Ammon's horn (tissue), 1 donor: ENCODE results near the gene LYPD3.
"Not testable (repeated sequence)": the region's sequence is repeated elsewhere in the genome, so short reads cannot be mapped to it uniquely, and the experiment has no call there.

ENCODE experiments used
- DNase-seq: peaks from one replicate; pipeline ENCODE4 v3.0.0-alpha.2; 2016; ENCODE audit warnings: low spot score

Gene LYPD3

DNA sequence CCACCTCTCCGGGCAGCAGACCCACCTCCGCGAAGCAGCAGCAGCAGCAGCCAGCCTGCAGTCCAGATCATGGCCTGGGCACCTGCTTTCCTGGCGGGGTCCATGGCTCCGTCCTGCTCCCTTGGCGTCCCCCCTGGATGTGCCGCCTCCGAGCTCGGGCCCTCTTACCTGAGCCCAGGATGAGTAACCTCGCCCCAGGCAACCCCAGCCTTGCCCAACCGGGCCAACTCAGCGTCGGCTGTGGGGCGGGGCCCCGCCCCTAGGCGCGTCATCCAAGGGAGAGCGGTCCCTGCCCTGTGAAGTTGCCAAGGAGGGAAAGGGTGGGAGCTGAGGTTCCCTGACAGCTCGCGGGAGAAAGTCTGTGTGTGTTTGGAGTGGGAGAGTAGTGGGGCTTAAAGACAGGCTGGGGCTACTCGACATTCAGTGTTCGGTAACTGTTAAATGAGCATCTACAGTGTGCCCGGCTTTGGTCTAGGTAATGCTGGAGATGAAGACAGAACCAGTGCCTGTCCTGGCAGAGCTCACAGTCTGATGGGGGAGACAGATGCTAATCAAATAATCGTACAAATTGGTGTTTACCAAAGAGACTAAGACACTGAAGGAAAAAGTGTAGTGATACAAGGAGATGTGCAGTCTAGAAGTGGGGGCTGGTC, at the start of gene LYPD3:
Gene LYPD3 (minus strand): TSS at position 141 of the 653 bp plus-strand sequence. CDS start 37 bp downstream, at position 104.
- no peak for DNase-seq

DNA sequence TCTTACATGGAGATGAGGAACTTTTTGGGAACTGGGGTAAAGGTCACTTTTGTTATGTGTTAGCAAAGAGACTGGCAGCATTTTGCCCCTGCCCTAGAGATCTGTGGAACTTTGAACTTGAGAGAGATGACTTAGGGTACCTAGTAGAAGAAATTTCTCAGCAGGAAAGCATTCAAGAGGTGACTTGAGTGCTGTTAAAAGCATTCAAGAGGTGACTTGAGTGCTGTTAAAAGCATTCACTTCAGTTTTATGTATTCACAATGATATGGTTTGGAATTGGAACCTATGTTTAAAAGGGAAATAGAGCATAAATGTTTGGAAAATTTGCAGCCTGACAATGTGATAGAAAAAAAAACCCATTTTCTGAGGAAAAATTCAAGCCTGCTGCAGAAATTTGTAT, 47.0 kb upstream of the LYPD3 start:
- not testable (repeated sequence) for DNase-seq

DNA sequence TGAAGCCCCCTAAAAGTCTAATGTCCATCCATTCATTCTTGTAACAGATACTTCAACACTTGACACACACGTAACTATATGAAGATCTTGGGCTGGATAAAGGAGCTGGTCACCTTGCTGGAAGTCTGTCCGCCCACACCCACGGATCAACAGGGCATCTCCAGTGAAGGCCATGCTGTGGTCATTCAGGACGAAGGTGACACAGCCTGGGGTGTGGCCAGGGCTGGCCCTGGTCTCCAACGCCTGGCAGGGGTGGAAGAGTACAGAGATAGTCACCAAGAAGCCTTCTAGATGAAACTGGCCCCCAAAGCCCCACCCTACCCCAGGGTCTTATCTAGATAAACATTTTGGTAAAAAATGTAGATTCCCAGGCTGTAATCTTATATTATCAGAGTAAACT, 45.9 kb upstream of the LYPD3 start:
- DNase-seq, result no peak

GRCh38 chr19:43510713-43511112, 45.3 kb upstream of the LYPD3 start:
- DNase-seq, result no peak

DNA sequence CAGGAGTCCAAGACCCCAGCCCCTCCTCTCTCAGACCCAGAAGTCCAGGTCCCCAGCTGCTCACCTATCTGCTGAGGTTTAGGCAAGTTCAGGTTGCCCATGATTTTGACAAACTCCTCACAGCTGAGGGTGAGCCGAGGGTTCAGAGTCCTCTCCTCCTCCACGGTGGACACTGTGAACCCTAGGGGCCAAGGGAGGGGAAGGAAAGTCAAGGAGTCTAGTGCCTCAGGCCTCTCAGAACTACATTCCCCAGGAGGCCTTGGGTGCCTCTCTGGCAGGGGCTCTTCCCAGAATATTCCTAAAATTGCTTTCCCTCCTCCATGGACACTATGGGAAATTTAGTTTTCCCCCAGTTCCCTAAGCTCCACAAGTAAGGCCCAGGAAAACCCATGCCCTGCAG, 42.5 kb upstream of the LYPD3 start:
- DNase-seq, result no peak

DNA sequence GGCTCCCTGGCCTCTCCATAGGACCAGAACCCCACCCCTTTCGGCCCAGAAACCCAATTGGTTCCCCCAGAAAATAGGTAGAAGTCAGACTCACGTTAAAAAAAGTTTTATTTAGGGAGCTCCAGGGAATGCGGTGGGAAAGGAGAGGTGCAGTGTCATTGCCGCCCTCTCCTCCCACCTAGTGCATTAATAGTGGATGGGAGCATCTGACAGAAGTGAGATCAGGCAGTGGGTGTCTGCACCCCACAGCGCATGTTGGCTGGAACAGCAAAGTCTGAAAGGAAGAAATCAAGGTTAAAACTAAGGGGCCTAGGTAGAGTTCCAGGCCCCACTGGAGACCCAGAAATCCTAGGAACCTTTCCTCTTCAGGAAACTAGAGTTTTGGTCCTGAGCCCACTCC, 41.2 kb upstream of the LYPD3 start:
- no peak for DNase-seq

DNA sequence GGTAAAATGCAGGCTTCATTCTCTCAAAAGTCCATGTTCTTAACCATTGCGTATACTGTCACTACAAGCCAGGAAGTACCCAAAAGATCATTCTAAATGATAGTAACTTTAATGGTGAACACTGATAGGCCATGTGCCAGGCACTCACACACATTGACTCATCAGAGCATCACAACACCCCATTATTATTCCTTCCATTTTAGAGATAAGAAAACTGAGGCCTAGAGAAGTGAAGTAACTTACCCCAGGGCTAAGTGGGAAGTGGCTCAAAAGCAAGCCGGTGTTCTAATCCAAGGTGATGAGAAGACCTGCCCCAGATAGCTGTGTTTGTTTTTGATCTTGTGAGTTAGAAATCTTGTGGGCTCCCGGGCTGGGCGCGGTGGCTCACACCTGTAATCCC, 40.5 kb upstream of the LYPD3 start:
- no peak for DNase-seq

DNA sequence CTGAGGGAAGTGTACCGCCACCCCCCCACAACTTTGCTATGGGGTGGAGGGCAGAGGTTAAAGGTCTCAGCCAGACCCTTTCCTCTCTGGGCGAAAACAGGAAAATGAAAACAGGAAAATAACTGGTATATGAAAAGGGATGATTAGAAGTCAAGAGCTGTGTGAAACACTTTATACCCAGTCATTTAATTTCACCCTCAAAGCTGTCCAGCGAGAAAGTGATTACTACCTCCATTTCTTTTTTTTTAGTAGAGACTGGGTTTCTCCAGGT, 39.7 kb upstream of the LYPD3 start:
- DNase-seq, result no peak

DNA sequence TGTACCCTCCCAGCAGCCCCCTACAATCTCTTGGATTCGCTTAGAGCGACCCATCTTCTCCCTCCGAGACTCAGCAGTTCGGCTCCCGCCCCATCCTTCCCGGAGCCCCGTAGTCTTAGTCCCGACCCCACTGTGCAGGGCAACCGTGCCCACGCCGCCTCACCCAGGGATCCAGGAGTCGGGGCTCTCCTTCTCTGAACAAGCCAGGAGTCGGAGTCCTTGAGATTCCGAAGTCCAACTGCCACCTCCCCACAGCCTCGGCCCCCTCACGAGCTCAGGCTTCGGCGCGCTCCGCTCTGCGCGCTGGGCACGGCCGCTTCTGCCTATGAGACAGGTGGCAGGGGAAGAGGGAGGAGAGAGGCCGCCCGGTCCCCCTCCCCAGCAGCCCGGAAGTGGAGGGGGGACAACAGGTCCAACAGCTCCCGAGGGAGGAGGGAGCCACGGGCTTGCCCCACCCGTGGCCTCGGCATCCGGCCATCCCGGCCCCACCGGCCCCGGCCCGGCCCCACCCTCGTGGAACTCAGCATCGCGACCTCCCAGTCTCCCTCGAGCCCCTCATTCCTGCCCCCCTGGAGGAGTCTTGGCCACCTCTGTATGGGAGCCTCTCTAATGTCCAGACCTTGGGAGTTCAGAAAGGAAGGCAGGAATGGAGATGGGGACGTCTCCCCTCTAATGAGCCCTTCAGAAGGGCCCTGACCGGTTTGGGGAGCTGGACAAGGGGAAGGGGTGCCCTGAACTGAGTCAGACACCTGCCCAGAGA, 39.2 kb upstream of the LYPD3 start, which contains the start of gene PHLDB3:
Gene PHLDB3 (minus strand): TSS at position 321 of the 760 bp plus-strand sequence. CDS start 628 bp downstream, outside the sequence.
- peak; percentile 39 for DNase-seq

- DNase-seq, result peak; percentile 97
These were observed 38.4 kb upstream of the LYPD3 start for GRCh38 chr19:43503501-43504425.

DNA sequence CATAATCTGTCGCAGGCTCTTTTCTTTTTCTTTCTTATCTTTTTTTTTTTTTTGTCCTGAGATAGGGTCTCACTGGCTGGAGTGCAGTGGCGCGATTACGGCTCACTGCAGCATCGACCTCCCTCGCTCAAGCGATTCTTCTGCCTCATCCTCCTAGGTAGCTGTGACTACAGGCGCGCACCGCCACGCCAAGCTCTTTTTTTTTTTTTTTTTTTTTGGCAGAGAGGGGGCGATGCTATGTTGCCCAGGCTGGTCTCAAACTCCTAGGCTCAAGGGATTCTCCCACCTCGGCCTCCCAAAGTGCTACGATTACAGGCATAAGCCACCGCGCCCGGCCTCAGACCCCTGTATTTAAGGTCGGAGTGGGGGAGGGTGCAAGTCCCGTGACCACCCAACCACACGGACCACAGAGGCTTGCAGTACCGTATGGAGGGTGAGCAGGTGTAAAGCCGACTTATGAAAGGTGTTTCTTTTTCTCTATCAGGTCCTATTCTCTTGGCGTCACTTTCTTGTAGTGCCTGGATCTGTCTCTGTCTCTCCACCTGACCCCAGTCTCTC, 37.1 kb upstream of the LYPD3 start:
- no peak for DNase-seq

- DNase-seq, result no peak
These were observed 36.4 kb upstream of the LYPD3 start for GRCh38 chr19:43501661-43502418.

DNA sequence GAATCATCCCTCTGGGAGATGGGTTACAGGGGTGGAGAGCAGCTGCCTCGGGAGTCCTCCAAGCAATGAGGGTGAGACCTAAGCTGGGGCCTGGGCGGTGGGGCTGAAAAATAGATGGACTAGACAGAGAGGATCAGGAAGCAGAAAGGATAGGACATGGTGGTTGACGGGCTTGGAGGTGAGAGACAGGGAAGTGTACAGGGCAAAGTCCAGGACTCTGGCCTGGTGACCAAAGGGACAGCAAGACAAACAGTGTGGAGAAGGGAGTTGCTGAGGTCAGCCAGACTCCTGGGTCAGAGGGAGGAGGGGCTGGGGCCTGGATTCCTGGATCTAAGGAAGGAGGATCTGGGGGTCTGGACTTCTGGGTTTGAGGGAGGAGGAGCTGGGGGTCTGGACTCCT, 33.6 kb upstream of the LYPD3 start:
- DNase-seq, result no peak

GRCh38 chr19:43498233-43498842, 32.9 kb upstream of the LYPD3 start:
- DNase-seq, result no peak

- no peak for DNase-seq
These were observed 31.6 kb upstream of the LYPD3 start for GRCh38 chr19:43496960-43497359.

DNA sequence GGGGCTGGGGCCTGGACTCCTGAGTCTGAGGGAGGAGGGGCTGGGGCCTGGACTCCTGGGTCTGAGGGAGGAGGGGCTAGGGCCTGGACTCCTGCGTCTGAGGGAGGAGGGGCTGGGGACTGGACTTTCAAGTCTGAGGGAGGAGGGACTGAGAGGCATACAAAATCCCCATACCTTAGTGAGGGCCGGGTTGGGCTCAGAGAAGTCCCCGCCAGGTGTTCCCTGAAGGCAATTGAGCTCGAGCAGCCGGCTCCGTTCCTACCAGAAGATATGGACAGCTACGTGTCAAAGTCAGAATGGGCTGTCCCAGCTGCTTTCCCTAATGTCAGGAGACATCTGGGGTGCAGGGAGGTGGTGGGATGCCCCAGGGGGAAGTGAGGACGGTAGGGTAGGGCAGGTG, 29.7 kb upstream of the LYPD3 start:
- no peak for DNase-seq

GRCh38 chr19:43490759-43491158, 25.4 kb upstream of the LYPD3 start:
- DNase-seq, result no peak

GRCh38 chr19:43489979-43490599, 24.7 kb upstream of the LYPD3 start:
- no peak for DNase-seq

- DNase-seq, result no peak
These were observed 23.9 kb upstream of the LYPD3 start for GRCh38 chr19:43489310-43489709.

GRCh38 chr19:43488179-43488578, 22.8 kb upstream of the LYPD3 start:
- DNase-seq, result no peak

DNA sequence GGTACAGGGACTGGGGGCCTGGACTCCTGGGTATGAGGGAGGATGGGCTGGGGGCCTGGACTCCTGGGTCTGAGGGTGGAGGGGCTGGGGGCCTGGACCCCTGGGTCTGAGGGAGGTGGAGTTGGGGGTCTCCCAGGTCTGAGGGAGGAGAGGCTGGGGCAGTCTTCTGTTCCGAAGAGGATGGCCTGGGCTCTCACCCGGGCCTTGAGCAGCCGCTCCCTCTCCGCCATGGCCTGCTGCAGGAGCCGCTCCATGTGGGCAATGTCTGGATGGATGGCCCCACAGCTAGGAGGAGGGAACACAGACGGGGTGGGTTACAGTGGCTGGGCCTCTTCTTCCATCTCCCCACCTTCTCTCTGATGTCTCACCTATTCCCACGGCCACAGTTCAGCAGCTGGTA, 21.0 kb upstream of the LYPD3 start:
- DNase-seq, result no peak
